SK-N-SH treated with all-trans-retinoic acid at 6 μM for 48 hours (cell line): Measurements from ENCODE around the gene C17orf113.

Source experiments
- ATAC-seq: fragments of 200-7000 bp; cut with Tn5 transposase; 3 replicates; pipeline ENCODE4 v1.9.1; 2020; ENCODE audit warnings: mild to moderate bottlenecking, moderate library complexity
- ARNTL ChIP-seq: fragments of 450-650 bp; formaldehyde crosslinking; IDR thresholded peaks from 2 replicates; pipeline ENCODE4 v1.5.0; 2020; ENCODE audit warnings: low read depth, mild to moderate bottlenecking, moderate library complexity, borderline replicate concordance
- BACH2 ChIP-seq: fragments of 250-450 bp; sonication (Bioruptor Pico); IDR thresholded peaks from 2 replicates; pipeline ENCODE4 v1.9.0; 2021; ENCODE audit warnings: mild to moderate bottlenecking, borderline replicate concordance
- GLIS3 ChIP-seq: fragments of 250-450 bp; sonication (Bioruptor Pico); IDR thresholded peaks from 2 replicates; pipeline ENCODE4 v1.5.0; 2020; ENCODE audit warnings: mild to moderate bottlenecking, moderate library complexity
- ISL1 ChIP-seq: fragments of 250-450 bp; sonication (Bioruptor Pico); IDR thresholded peaks from 2 replicates; pipeline ENCODE4 v2.1.2; 2022; ENCODE audit warnings: mild to moderate bottlenecking, moderate library complexity
- OSR1 ChIP-seq: fragments of 250-450 bp; sonication (Bioruptor Pico); IDR thresholded peaks from 2 replicates; pipeline ENCODE4 v1.8.0; 2022; ENCODE audit warnings: moderate library complexity, mild to moderate bottlenecking, inconsistent platforms
- PATZ1 ChIP-seq: fragments of 250-450 bp; sonication (Bioruptor Pico); IDR thresholded peaks from 2 replicates; pipeline ENCODE4 v1.8.0; 2020; ENCODE audit warnings: mild to moderate bottlenecking, moderate library complexity, borderline replicate concordance
- PPARA ChIP-seq: fragments of 250-450 bp; sonication (Bioruptor Pico); IDR thresholded peaks from 2 replicates; pipeline ENCODE4 v1.5.0; 2020; ENCODE audit warnings: mild to moderate bottlenecking, borderline replicate concordance
- RARB ChIP-seq: fragments of 250-450 bp; sonication (Bioruptor Pico); IDR thresholded peaks from 2 replicates; pipeline ENCODE4 v1.8.0; 2021; ENCODE audit warnings: mild to moderate bottlenecking, moderate library complexity
- SNAI2 ChIP-seq: fragments of 250-450 bp; sonication (Bioruptor Pico); IDR thresholded peaks from 2 replicates; pipeline ENCODE4 v1.5.0; 2020; ENCODE audit warnings: mild to moderate bottlenecking, moderate library complexity
- TCF4 ChIP-seq: fragments of 250-450 bp; sonication (Bioruptor Pico); IDR thresholded peaks from 2 replicates; pipeline ENCODE4 v1.8.0; 2021; ENCODE audit warnings: mild to moderate bottlenecking, moderate library complexity, borderline replicate concordance
- TOX ChIP-seq: fragments of 250-450 bp; sonication (Bioruptor Pico); IDR thresholded peaks from 2 replicates; pipeline ENCODE4 v1.8.0; 2021; ENCODE audit warnings: mild to moderate bottlenecking, moderate library complexity, borderline replicate concordance
- ZC3H10 ChIP-seq: fragments of 250-450 bp; sonication (Bioruptor Pico); IDR thresholded peaks from 2 replicates; pipeline ENCODE4 v1.5.1; 2021; ENCODE audit warnings: mild to moderate bottlenecking, moderate library complexity
- ZFP30 ChIP-seq: fragments of 450-650 bp; formaldehyde crosslinking; IDR thresholded peaks from 2 replicates; pipeline ENCODE4 v1.5.0; 2022; ENCODE audit warnings: mild to moderate bottlenecking, moderate library complexity
- ZNF565 ChIP-seq: fragments of 450-650 bp; formaldehyde crosslinking; conservative IDR thresholded peaks from 2 replicates; pipeline ENCODE4 v1.5.0; 2020; ENCODE audit warnings: low read depth, mild to moderate bottlenecking, moderate library complexity
- ZNF8 ChIP-seq: fragments of 450-650 bp; formaldehyde crosslinking; IDR thresholded peaks from 2 replicates; pipeline ENCODE4 v1.5.0; 2020; ENCODE audit warnings: mild to moderate bottlenecking, moderate library complexity
- TF ChIP-seq, protein P1 (sequence below): fragments of 250-450 bp; sonication (Bioruptor Pico); IDR thresholded peaks from 2 replicates; pipeline ENCODE4 v1.5.1; 2021; ENCODE audit warnings: mild to moderate bottlenecking, moderate library complexity
- TF ChIP-seq, protein P2 (sequence below): fragments of 250-450 bp; sonication (Bioruptor Pico); IDR thresholded peaks from 2 replicates; pipeline ENCODE4 v1.8.0; 2021; ENCODE audit warnings: low read depth, mild to moderate bottlenecking, moderate library complexity, borderline replicate concordance

The C17orf113 gene

GRCh38 chr17:42068979-42069378, 18.6 kb upstream of the C17orf113 start:
- TF ChIP-seq ARNTL (CRISPR knock-in tag) (no peak), PATZ1 (CRISPR knock-in tag) (no peak), ZC3H10 (CRISPR knock-in tag) (no peak), PPARA (CRISPR knock-in tag) (no peak), ZFP30 (CRISPR knock-in tag) (no peak), RARB (CRISPR knock-in tag) (no peak), ZNF8 (CRISPR knock-in tag) (no peak), GLIS3 (CRISPR knock-in tag) (no peak), SNAI2 (no peak), TOX (CRISPR knock-in tag) (no peak)
- TF ChIP-seq, protein P1, sequence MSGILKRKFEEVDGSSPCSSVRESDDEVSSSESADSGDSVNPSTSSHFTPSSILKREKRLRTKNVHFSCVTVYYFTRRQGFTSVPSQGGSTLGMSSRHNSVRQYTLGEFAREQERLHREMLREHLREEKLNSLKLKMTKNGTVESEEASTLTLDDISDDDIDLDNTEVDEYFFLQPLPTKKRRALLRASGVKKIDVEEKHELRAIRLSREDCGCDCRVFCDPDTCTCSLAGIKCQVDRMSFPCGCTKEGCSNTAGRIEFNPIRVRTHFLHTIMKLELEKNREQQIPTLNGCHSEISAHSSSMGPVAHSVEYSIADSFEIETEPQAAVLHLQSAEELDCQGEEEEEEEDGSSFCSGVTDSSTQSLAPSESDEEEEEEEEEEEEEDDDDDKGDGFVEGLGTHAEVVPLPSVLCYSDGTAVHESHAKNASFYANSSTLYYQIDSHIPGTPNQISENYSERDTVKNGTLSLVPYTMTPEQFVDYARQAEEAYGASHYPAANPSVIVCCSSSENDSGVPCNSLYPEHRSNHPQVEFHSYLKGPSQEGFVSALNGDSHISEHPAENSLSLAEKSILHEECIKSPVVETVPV (CRISPR knock-in tag) = no peak
- TF ChIP-seq, all 23 proteins: peak for 0
- no peak for ATAC-seq

GRCh38 chr17:42067371-42068091, 17.1 kb upstream of the C17orf113 start:
- ATAC-seq = peak; percentile 83

GRCh38 chr17:42065201-42065600, 14.8 kb upstream of the C17orf113 start:
- no peak for ATAC-seq
- TF ChIP-seq GLIS3 (CRISPR knock-in tag) = no peak
- TF ChIP-seq, protein P1 (CRISPR knock-in tag) = no peak

More at GRCh38 chr17:42067371-42068091, 17.1 kb upstream of the C17orf113 start:
- TF ChIP-seq PATZ1 (CRISPR knock-in tag) (no peak), OSR1 (no peak), SNAI2 (no peak), ZFP30 (CRISPR knock-in tag) (no peak), TOX (CRISPR knock-in tag) (no peak), TCF4 (CRISPR knock-in tag) (no peak), ISL1 (CRISPR knock-in tag) (no peak), BACH2 (CRISPR knock-in tag) (no peak), ARNTL (CRISPR knock-in tag) (no peak), ZNF565 (CRISPR knock-in tag) (no peak), ZC3H10 (CRISPR knock-in tag) (no peak)
- TF ChIP-seq, protein P2, sequence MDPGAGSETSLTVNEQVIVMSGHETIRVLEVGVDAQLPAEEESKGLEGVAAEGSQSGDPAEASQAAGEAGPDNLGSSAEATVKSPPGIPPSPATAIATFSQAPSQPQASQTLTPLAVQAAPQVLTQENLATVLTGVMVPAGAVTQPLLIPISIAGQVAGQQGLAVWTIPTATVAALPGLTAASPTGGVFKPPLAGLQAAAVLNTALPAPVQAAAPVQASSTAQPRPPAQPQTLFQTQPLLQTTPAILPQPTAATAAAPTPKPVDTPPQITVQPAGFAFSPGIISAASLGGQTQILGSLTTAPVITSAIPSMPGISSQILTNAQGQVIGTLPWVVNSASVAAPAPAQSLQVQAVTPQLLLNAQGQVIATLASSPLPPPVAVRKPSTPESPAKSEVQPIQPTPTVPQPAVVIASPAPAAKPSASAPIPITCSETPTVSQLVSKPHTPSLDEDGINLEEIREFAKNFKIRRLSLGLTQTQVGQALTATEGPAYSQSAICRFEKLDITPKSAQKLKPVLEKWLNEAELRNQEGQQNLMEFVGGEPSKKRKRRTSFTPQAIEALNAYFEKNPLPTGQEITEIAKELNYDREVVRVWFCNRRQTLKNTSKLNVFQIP (CRISPR knock-in tag) = no peak
- TF ChIP-seq, protein P1 (CRISPR knock-in tag) = no peak
